IMR-90 (cell line): ENCODE measurements around the gene CCDC30. TPM values are rescaled to one million over a fixed set of nuclear protein-coding genes. Genes with fewer than 3 reads are reported as not detected.

ENCODE experiments used
- ATAC-seq: fragments of 200-7000 bp; cut with Tn5 transposase; 2 replicates; pipeline ENCODE4 v1.9.1; 2020; ENCODE audit warnings: low read depth, mild to moderate bottlenecking, moderate library complexity
- BruUV-seq: library from RNA; stranded (reverse); fragments of 400-500 nt; replicated peaks from 2 replicates; lab custom pipeline; 2021; lab: Mats Ljungman, UMichigan
- CTCF ChIA-PET: fragments of 300-600 bp; formaldehyde crosslinking; extraction: SDS; loops from one replicate; lab custom pipeline; 2021; ENCODE audit warnings: antibody characterized with exemption; lab: Yijun Ruan, JAX
- POLR2A ChIA-PET: fragments of 300-600 bp; sonication (Branson Sonifier 250); formaldehyde crosslinking; loops from one replicate; lab custom pipeline; 2022; ENCODE audit warnings: antibody characterized with exemption; ENCODE audit not compliant: unreplicated experiment; lab: Charles Lee
- DNase-seq: peaks from one replicate; pipeline ENCODE4 v3.0.0; 2013
- H2AFZ ChIP-seq: replicated peaks from 2 replicates; pipeline ENCODE3; 2013; ENCODE audit warnings: low read length, mild to moderate bottlenecking; ENCODE audit not compliant: poor library complexity
- H2AK5ac ChIP-seq: 2 replicates; pipeline ENCODE4 v1.6.1; 2013; ENCODE audit warnings: low read depth, low read length, inconsistent platforms
- H2AK9ac ChIP-seq: replicated peaks from 2 replicates; pipeline ENCODE3; 2013; ENCODE audit warnings: mild to moderate bottlenecking, low read depth, low read length, moderate library complexity; ENCODE audit not compliant: poor library complexity
- H2BK120ac ChIP-seq: 2 replicates; pipeline ENCODE4 v1.6.1; 2013; ENCODE audit warnings: low read depth, low read length, inconsistent platforms
- H2BK15ac ChIP-seq: 3 replicates; pipeline ENCODE4 v1.6.1; 2013; ENCODE audit warnings: low read depth, low read length, inconsistent platforms
- H2BK20ac ChIP-seq: 2 replicates; pipeline ENCODE4 v1.6.1; 2013; ENCODE audit warnings: low read depth, mild to moderate bottlenecking, inconsistent platforms, low read length, moderate library complexity
- H2BK5ac ChIP-seq: 2 replicates; pipeline ENCODE4 v1.6.1; 2013; ENCODE audit warnings: mild to moderate bottlenecking, low read depth, low read length, inconsistent platforms; ENCODE audit not compliant: poor library complexity, severe bottlenecking
- H3K14ac ChIP-seq: replicated peaks from 2 replicates; pipeline ENCODE4 v1.6.1; 2013; ENCODE audit warnings: low read depth, low read length, inconsistent platforms
- H3K18ac ChIP-seq: 2 replicates; pipeline ENCODE4 v1.6.1; 2013; ENCODE audit warnings: low read depth, low read length, control low read depth
- H3K23ac ChIP-seq: 2 replicates; pipeline ENCODE4 v1.6.1; 2013; ENCODE audit warnings: low read depth, low read length, inconsistent platforms
- H3K27ac ChIP-seq: 2 replicates; pipeline ENCODE4 v1.5.1; 2013; ENCODE audit warnings: mild to moderate bottlenecking, control low read depth, low read length; ENCODE audit not compliant: insufficient read depth
- H3K27me3 ChIP-seq: 2 replicates; pipeline ENCODE4 v1.6.1; 2013; ENCODE audit warnings: low read length; ENCODE audit not compliant: control insufficient read depth, insufficient read depth
- H3K36me3 ChIP-seq: 2 replicates; pipeline ENCODE4 v1.6.1; 2013; ENCODE audit warnings: low read length, mixed read lengths; ENCODE audit not compliant: control insufficient read depth, insufficient read depth
- H3K4ac ChIP-seq: 2 replicates; pipeline ENCODE4 v1.6.1; 2013; ENCODE audit warnings: low read depth, low read length, inconsistent platforms
- H3K4me1 ChIP-seq: 2 replicates; pipeline ENCODE4 v1.6.1; 2013; ENCODE audit warnings: low read length, mixed read lengths; ENCODE audit not compliant: control insufficient read depth, insufficient read depth
- H3K4me2 ChIP-seq: 2 replicates; pipeline ENCODE4 v1.6.1; 2013; ENCODE audit warnings: low read depth, mild to moderate bottlenecking, control low read depth, low read length, moderate library complexity
- H3K4me3 ChIP-seq: 2 replicates; pipeline ENCODE4 v1.5.1; 2013; ENCODE audit warnings: low read depth, mild to moderate bottlenecking, control low read depth, low read length, moderate library complexity; ENCODE audit not compliant: insufficient read depth
- H3K56ac ChIP-seq: 2 replicates; pipeline ENCODE4 v1.6.1; 2013; ENCODE audit warnings: low read length, inconsistent platforms; ENCODE audit not compliant: insufficient read depth; ENCODE audit errors: extremely low read depth
- H3K79me1 ChIP-seq, 2 experiments: 2 replicates each; pipeline ENCODE4 v1.6.1; 2013; ENCODE audit warnings: low read length in 2 of 2, inconsistent platforms in 1 of 2, low read depth in 1 of 2
- H3K9ac ChIP-seq: 2 replicates; pipeline ENCODE4 v1.6.1; 2013; ENCODE audit warnings: low read depth, low read length, control low read depth
- H3K9me1 ChIP-seq: 2 replicates; pipeline ENCODE4 v1.6.1; 2013; ENCODE audit warnings: low read length, inconsistent platforms; ENCODE audit not compliant: insufficient read depth
- H3K9me3 ChIP-seq: 2 replicates; pipeline ENCODE4 v1.6.1; 2013; ENCODE audit warnings: low read length; ENCODE audit not compliant: control insufficient read depth, insufficient read depth
- H4K20me1 ChIP-seq: 2 replicates; pipeline ENCODE4 v1.6.1; 2013; ENCODE audit warnings: low read length, inconsistent platforms; ENCODE audit not compliant: insufficient read depth
- H4K5ac ChIP-seq: 2 replicates; pipeline ENCODE4 v1.6.1; 2013; ENCODE audit warnings: mild to moderate bottlenecking, low read depth, low read length, control low read depth
- H4K8ac ChIP-seq, 2 experiments: 2 replicates each; pipeline ENCODE4 v1.6.1; 2013; ENCODE audit warnings: low read depth in 2 of 2, low read length in 2 of 2, control low read depth in 1 of 2, inconsistent platforms in 1 of 2
- H4K91ac ChIP-seq: 2 replicates; pipeline ENCODE4 v1.6.1; 2013; ENCODE audit warnings: low read depth, low read length, inconsistent platforms; ENCODE audit not compliant: insufficient read depth
- BHLHE40 ChIP-seq: fragments of 150-350 bp; IDR thresholded peaks from 2 replicates; pipeline ENCODE4 v1.6.1; 2016; ENCODE audit warnings: mild to moderate bottlenecking, low read depth, low read length
- CEBPB ChIP-seq: IDR thresholded peaks from 2 replicates; pipeline ENCODE4 v1.6.1; 2012; ENCODE audit warnings: low read depth, low read length, improper control_type of control experiment
- CHD1 ChIP-seq: IDR thresholded peaks from 2 replicates; pipeline ENCODE4 v1.6.1; 2012; ENCODE audit warnings: low read depth, low read length, improper control_type of control experiment
- CTCF ChIP-seq: conservative IDR thresholded peaks from 2 replicates; pipeline ENCODE4 v1.5.1; 2012; ENCODE audit warnings: mild to moderate bottlenecking, low read depth, low read length, improper control_type of control experiment
- ELK1 ChIP-seq: fragments of 150-350 bp; IDR thresholded peaks from 2 replicates; pipeline ENCODE4 v1.6.1; 2016; ENCODE audit warnings: low read depth, mild to moderate bottlenecking, low read length, moderate library complexity, borderline replicate concordance
- FOS ChIP-seq: fragments of 150-350 bp; IDR thresholded peaks from 2 replicates; pipeline ENCODE4 v1.6.1; 2016; ENCODE audit warnings: low read depth, low read length
- MAFK ChIP-seq: IDR thresholded peaks from 2 replicates; pipeline ENCODE4 v1.6.1; 2012; ENCODE audit warnings: low read depth, low read length, improper control_type of control experiment
- NFE2L2 ChIP-seq: fragments of 150-350 bp; IDR thresholded peaks from 2 replicates; pipeline ENCODE4 v1.6.1; 2016; ENCODE audit warnings: low read depth, mild to moderate bottlenecking, low read length
- RAD21 ChIP-seq: IDR thresholded peaks from 2 replicates; pipeline ENCODE4 v1.6.1; 2012; ENCODE audit warnings: low read length, improper control_type of control experiment
- RCOR1 ChIP-seq: IDR thresholded peaks from 2 replicates; pipeline ENCODE4 v1.6.1; 2012; ENCODE audit warnings: mild to moderate bottlenecking, low read length, improper control_type of control experiment; ENCODE audit not compliant: insufficient replicate concordance
- RFX5 ChIP-seq: IDR thresholded peaks from 2 replicates; pipeline ENCODE4 v1.8.0; 2012; ENCODE audit warnings: low read depth, mild to moderate bottlenecking, low read length, moderate library complexity
- SMC3 ChIP-seq: fragments of 150-350 bp; IDR thresholded peaks from 2 replicates; pipeline ENCODE4 v1.6.1; 2016; ENCODE audit warnings: low read depth, mild to moderate bottlenecking, antibody characterized with exemption, low read length, moderate library complexity
- WGBS, 2 experiments: methylation state at CpG; one replicate each; pipeline versions ENCODE4 v1.1.5 to v1.1.7; 2013; ENCODE audit warnings: missing lambda C conversion rate in 2 of 2; ENCODE audit not compliant: insufficient read length in 1 of 2; ENCODE audit errors: extremely low coverage in 2 of 2; 5-methylcytosine and 5-hydroxymethylcytosine counted together
- dilution Hi-C: fragments of 300-500 bp; cut with HindIII; formaldehyde crosslinking; loops from one replicate; pipeline ENCODE4 v1.14.3; 2018; ENCODE audit warnings: low sequenced_read_pairs; ENCODE audit not compliant: unreplicated experiment
- in situ Hi-C: fragments of 300-500 bp; cut with MboI; formaldehyde crosslinking; loops from 3 replicates; pipeline ENCODE4 v1.14.3; 2019; ENCODE audit warnings: low sequenced_read_pairs, inconsistent platforms, mixed read lengths
- intact Hi-C: fragments of 100-400 bp; cut with micrococcal nuclease; formaldehyde crosslinking; loops from 2 replicates; pipeline ENCODE4 v1.10.0; 2022
- polyA plus RNA-seq, 3 experiments: library from polyadenylated mRNA; depleted of rRNA; stranded (reverse); fragments of >200 nt; gene quantifications; 2 replicates each; pipeline ENCODE4 v1.2.3, GENCODE V29; 2012; ENCODE audit warnings: low replicate concordance in 1 of 3
- total RNA-seq: library from RNA; depleted of rRNA; stranded (reverse); fragments of >200 nt; gene quantifications from 2 replicates; pipeline ENCODE4 v1.2.3, GENCODE V29; 2012

The CCDC30 gene
- total and polyA plus RNA-seq, 2 of the 4 experiments (the other 2 are of a cell fraction), result 0.14 to 0.18 TPM

GRCh38 chr1:42670425-42670824 is 207.3 kb downstream of the CCDC30 start:
- Histone ChIP-seq H3K14ac (no peak overlapping the region), H3K23ac (no peak overlapping the region), H3K9me1 (no peaks in the 10 kb centered on the region), H3K27me3 (no peaks in the 10 kb centered on the region), H3K4ac (no peak overlapping the region), H3K9me3 (no peaks in the 10 kb centered on the region), H4K20me1 (no peaks in the 10 kb centered on the region), H4K8ac (no peak overlapping the region), H3K4me1 (no peaks in the 10 kb centered on the region), H2BK15ac (no peak overlapping the region), H3K56ac (no peak overlapping the region), H2AK9ac (no peak overlapping the region), H4K91ac (no peak overlapping the region), H4K5ac (no peak overlapping the region), H2BK5ac (no peak overlapping the region), H3K18ac (no peak overlapping the region), H3K9ac (no peak overlapping the region), H2AK5ac (no peak overlapping the region), H3K4me2 (no peak overlapping the region), H3K36me3 (peaks cover 21% of the 10 kb centered on the region), H3K27ac (no peak overlapping the region), H2BK120ac (no peak overlapping the region), H3K4me3 (no peak overlapping the region), H3K79me1 (no peaks in the 10 kb centered on the region), H2BK20ac (no peak overlapping the region), H2AFZ (no peak overlapping the region)
- no TSS peak for BruUV-seq
- dilution Hi-C loops (no loop called here), in situ Hi-C loops (no loop called here), intact Hi-C loops (no loop called here)
- ATAC-seq (no peak), DNase-seq (no peak)
- TF ChIP-seq MAFK (no peak), CTCF (no peak), RAD21 (no peak), CHD1 (no peak), SMC3 (no peak), FOS (no peak), NFE2L2 (no peak), BHLHE40 (no peak), ELK1 (no peak), CEBPB (no peak), RFX5 (no peak), RCOR1 (no peak)
- WGBS, 2 experiments, result no CpG with 5 or more reads among the region's 4 CpGs
- ChIA-PET CTCF (no interaction called here), POLR2A (no interaction called here)
